ENCODE data around the gene CHID1.

GRCh38 chr11:929405-929804 is 18.8 kb upstream of the CHID1 start:
- TF ChIP-seq CTCF (conservative IDR thresholded peaks at IDR 0.05 in 1 of 2, IDR thresholded peaks at IDR 0.05 in 1 of 2; ENCODE audit: low read depth in 1 of 2, low read length in 2 of 2) (no peak), EZH2 (IDR thresholded peaks at IDR 0.05; ENCODE audit: low read length, missing control alignments) (no peak)
